K562 (cell line): ENCODE data around the gene ZER1. TPM values are rescaled to one million over a fixed set of nuclear protein-coding genes. Genes with fewer than 3 reads are reported as not detected.

Source experiments
- ATAC-seq: fragments of 200-7000 bp; cut with Tn5 transposase; 3 replicates; pipeline ENCODE4 v1.9.1; 2020; ENCODE audit warnings: moderate library complexity
- BruUV-seq: library from RNA; stranded (reverse); fragments of 400-500 nt; replicated peaks from 2 replicates; lab custom pipeline; 2021; lab: Mats Ljungman, UMichigan
- CTCF ChIA-PET: fragments of 300-600 bp; formaldehyde crosslinking; extraction: SDS; loops from one replicate; lab custom pipeline; 2021; ENCODE audit warnings: low intra/inter-chr PET ratio; lab: Yijun Ruan, JAX
- POLR2A ChIA-PET: fragments of 300-600, 350-650 bp; sonication (Branson Sonifier 250); formaldehyde crosslinking; extraction: SDS; loops from one replicate; lab custom pipeline; 2021; ENCODE audit warnings: antibody characterized with exemption, inconsistent platforms; lab: Yijun Ruan, JAX
- DNase-seq, 4 experiments: peaks; one replicate each; pipeline versions ENCODE4 v3.0.0 to v3.0.0-alpha.2; 2011 to 2018; ENCODE audit warnings: low spot score in 3 of 4, mixed read lengths in 3 of 4; ENCODE audit errors: extremely low read depth in 1 of 4
- FAIRE-seq: peaks from 2 replicates; lab custom pipeline; 2011; peaks lifted over from hg19 to GRCh38; lab: Jason Lieb, UNC
- H2AFZ ChIP-seq: 2 replicates; pipeline ENCODE4 v1.6.0; 2011; ENCODE audit warnings: low read depth, low read length, control low read depth, inconsistent platforms
- H3K27ac ChIP-seq: fragments of 200-600 bp; 3 replicates; pipeline ENCODE4 v1.8.0; 2011; ENCODE audit warnings: low read depth, mild to moderate bottlenecking, control low read depth, inconsistent platforms, low read length, moderate library complexity, mixed read lengths; ENCODE audit errors: extremely low read depth
- H3K27me3 ChIP-seq, 2 experiments: fragments of 300-600 bp in 1 of 2; 2 replicates in 1 of 2; 3 replicates in 1 of 2; pipeline versions ENCODE4 v1.6.0 to v1.8.0; 2011; ENCODE audit warnings: inconsistent platforms in 2 of 2, low read length in 2 of 2, mild to moderate bottlenecking in 1 of 2, mixed read lengths in 1 of 2, moderate library complexity in 1 of 2; ENCODE audit not compliant: control insufficient read depth in 2 of 2, insufficient read depth in 2 of 2
- H3K36me3 ChIP-seq: fragments of 300-600 bp; 3 replicates; pipeline ENCODE4 v1.8.0; 2011; ENCODE audit warnings: mild to moderate bottlenecking, low read length, inconsistent platforms; ENCODE audit not compliant: control insufficient read depth, insufficient read depth
- H3K4me1 ChIP-seq, 2 experiments: fragments of 200-600 bp in 1 of 2; replicated peaks in 1 of 2; 2 replicates in 1 of 2; 3 replicates in 1 of 2; pipeline versions ENCODE4 v1.5.1 to v1.8.0; 2011; ENCODE audit warnings: inconsistent platforms in 2 of 2, low read length in 2 of 2, mild to moderate bottlenecking in 1 of 2, mixed read lengths in 1 of 2, moderate library complexity in 1 of 2; ENCODE audit not compliant: control insufficient read depth in 2 of 2, insufficient read depth in 2 of 2
- H3K4me2 ChIP-seq: 2 replicates; pipeline ENCODE4 v1.6.1; 2011; ENCODE audit warnings: low read length, control low read depth, inconsistent platforms, mixed read lengths; ENCODE audit not compliant: insufficient read depth
- H3K4me3 ChIP-seq: fragments of 200-600 bp; sonication (generic), shearing (Covaris generic); 2 replicates; pipeline ENCODE4 v1.5.1; 2016; ENCODE audit warnings: control low read depth, inconsistent platforms
- H3K79me2 ChIP-seq: fragments of 200-600 bp; 3 replicates; pipeline ENCODE4 v1.8.0; 2011; ENCODE audit warnings: low read length, inconsistent platforms; ENCODE audit not compliant: control insufficient read depth, insufficient read depth
- H3K9ac ChIP-seq, 2 experiments: 2 replicates each; pipeline versions ENCODE4 v1.6.0 to v1.6.1; 2011; ENCODE audit warnings: low read depth in 2 of 2, low read length in 2 of 2, control low read depth in 1 of 2, inconsistent platforms in 1 of 2, mild to moderate bottlenecking in 1 of 2, mixed read lengths in 1 of 2; ENCODE audit not compliant: insufficient read depth in 1 of 2
- H3K9me1 ChIP-seq: one replicate; pipeline ENCODE4 v1.6.0; 2011; ENCODE audit warnings: inconsistent platforms, mild to moderate bottlenecking, low read length, moderate library complexity; ENCODE audit not compliant: control insufficient read depth, insufficient read depth
- H3K9me3 ChIP-seq: replicated peaks from 2 replicates; pipeline ENCODE4 v1.5.1; 2011; ENCODE audit warnings: low read depth, low read length, inconsistent platforms; ENCODE audit not compliant: control insufficient read depth, insufficient read depth
- H4K20me1 ChIP-seq: replicated peaks from 2 replicates; pipeline ENCODE4 v1.6.1; 2011; ENCODE audit warnings: low read length, inconsistent platforms, mixed read lengths; ENCODE audit not compliant: control insufficient read depth, insufficient read depth
- ARNT ChIP-seq, 2 experiments: fragments of 450-650 bp; IDR thresholded peaks; 2 replicates each; pipeline ENCODE4 v1.6.1; 2016; ENCODE audit warnings: mild to moderate bottlenecking in 1 of 2
- EWSR1 ChIP-seq: fragments of 450-650 bp; IDR thresholded peaks from 2 replicates; pipeline ENCODE4 v1.6.1; 2018; ENCODE audit warnings: borderline replicate concordance, mild to moderate bottlenecking, low read depth, moderate library complexity; ENCODE audit not compliant: partially characterized antibody
- FOXA1 ChIP-seq: fragments of 450-650 bp; IDR thresholded peaks from 2 replicates; pipeline ENCODE4 v1.6.1; 2016; ENCODE audit warnings: mild to moderate bottlenecking, borderline replicate concordance
- GTF2A2 ChIP-seq: IDR thresholded peaks from 2 replicates; pipeline ENCODE4 v1.6.1; 2016; ENCODE audit warnings: mild to moderate bottlenecking, missing genetic modification characterization, missing compliant biosample characterization
- MEF2A ChIP-seq: IDR thresholded peaks from 2 replicates; pipeline ENCODE4 v1.6.1; 2011; ENCODE audit warnings: low read depth, mild to moderate bottlenecking, low read length, moderate library complexity; ENCODE audit not compliant: control insufficient read depth
- POLR2G ChIP-seq: fragments of 200-400 bp; formaldehyde crosslinking; IDR thresholded peaks from 2 replicates; pipeline ENCODE4 v1.6.1; 2017; ENCODE audit warnings: low read depth, mild to moderate bottlenecking, antibody characterized with exemption, low read length, moderate library complexity
- RB1 ChIP-seq: fragments of 450-650 bp; IDR thresholded peaks from 2 replicates; pipeline ENCODE4 v1.6.1; 2017; ENCODE audit warnings: low read depth, mild to moderate bottlenecking
- RBFOX2 ChIP-seq: fragments of 200-400 bp; formaldehyde crosslinking; IDR thresholded peaks from 2 replicates; pipeline ENCODE4 v1.6.1; 2017; ENCODE audit warnings: low read depth, mild to moderate bottlenecking, low read length, moderate library complexity
- SRSF1 ChIP-seq: fragments of 200-400 bp; formaldehyde crosslinking; IDR thresholded peaks from 2 replicates; pipeline ENCODE4 v1.6.1; 2017; ENCODE audit warnings: mild to moderate bottlenecking, low read depth, low read length, moderate library complexity
- ZFP36 ChIP-seq: fragments of 150-350 bp; IDR thresholded peaks from 2 replicates; pipeline ENCODE4 v1.6.1; 2018; ENCODE audit warnings: low read length, low read depth; ENCODE audit not compliant: partially characterized antibody
- WGBS: fragments of 100-300 bp; shearing (Covaris generic); methylation state at CpG from one replicate; pipeline ENCODE4 v1.1.6; 2016; ENCODE audit warnings: low coverage, mixed read lengths; ENCODE audit not compliant: insufficient coverage; ENCODE audit errors: missing lambda C conversion rate; 5-methylcytosine and 5-hydroxymethylcytosine counted together
- in situ Hi-C: fragments of 300-500 bp; cut with MboI; formaldehyde crosslinking; loops from 4 replicates; pipeline ENCODE4 v1.15.0; 2018; ENCODE audit warnings: inconsistent platforms, mixed read lengths
- intact Hi-C: fragments of 100-400 bp; cut with micrococcal nuclease; formaldehyde crosslinking; loops from 2 replicates; pipeline ENCODE4 v1.14.2; 2022
- polyA plus RNA-seq, 8 experiments: library from polyadenylated mRNA; depleted of rRNA in 4 of 8; stranded (reverse) in 5 of 8; unstranded in 3 of 8; fragments of >200 nt; fragmentation: Nextera tagmentation in 2 of 8; fragmentation: Illumina TruSeq in 1 of 8; extraction: Ambion mirVana in 2 of 8; extraction: Trizol in 1 of 8; gene quantifications; 2 replicates each; pipeline versions ENCODE4 v1.2.1 to v1.2.3, GENCODE V29; 2011 to 2014; ENCODE audit warnings: inconsistent platforms in 1 of 8, missing spikeins in 1 of 8
- total RNA-seq, 7 experiments: library from RNA; depleted of rRNA in 6 of 7; stranded (reverse); fragments of >200 nt in 6 of 7; fragmentation: Illumina TruSeq in 2 of 7; extraction: Trizol in 2 of 7; gene quantifications; 2 replicates each; pipeline versions ENCODE4 v1.2.1 to v1.2.3, GENCODE V29; 2011 to 2021; ENCODE audit warnings: low replicate concordance in 1 of 7

Gene ZER1
- total and polyA plus RNA-seq, 9 of the 15 experiments (the other 6 are each of a cell fraction or from before 2014, with no cell fraction given): 0.07 to 10.7 (median 6.2) TPM

DNA sequence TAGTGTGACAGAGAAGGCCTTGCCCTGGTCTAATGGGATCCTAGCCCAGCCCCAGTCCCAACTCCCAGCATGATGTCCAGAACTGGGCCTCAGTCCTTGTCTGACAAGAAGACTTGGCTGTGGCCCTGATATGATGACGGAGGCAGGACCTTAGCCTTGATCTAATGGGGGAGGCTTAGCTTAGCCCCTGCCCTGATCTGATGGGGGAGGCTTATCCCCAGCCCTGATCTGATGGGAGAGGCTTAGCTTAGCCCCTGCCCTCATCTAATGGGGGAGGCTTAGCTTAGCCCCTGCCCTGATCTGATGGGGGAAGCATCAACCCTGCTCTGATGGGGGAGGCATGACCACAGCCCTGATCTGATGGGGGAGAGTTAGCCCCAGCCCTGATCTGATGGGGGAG, 65.7 kb downstream of the ZER1 start:
- ATAC-seq (no peak), FAIRE-seq (no peak), DNase-seq (no peak)
- Histone ChIP-seq H3K27me3 (no peaks in the 10 kb centered on the region), H4K20me1 (no peaks in the 10 kb centered on the region), H2AFZ (no peak overlapping the region), H3K9me1 (no peaks in the 10 kb centered on the region), H3K4me1 (peaks cover 9 to 43% of the 10 kb centered on the region in 2 experiments), H3K27ac (no peak overlapping the region), H3K4me3 (no peak overlapping the region), H3K36me3 (peaks cover 44% of the 10 kb centered on the region; the same call in 2 of the 3 replicates), H3K9me3 (no peaks in the 10 kb centered on the region), H3K4me2 (no peak overlapping the region), H3K79me2 (peaks cover 24% of the 10 kb centered on the region), H3K9ac (no peak overlapping the region)
- intact Hi-C loops: no loop called here
- BruUV-seq: no TSS peak
- in situ Hi-C loops: no loop called here
- 88% methylated on average over 1 of the region's 1 CpG for WGBS
- TF ChIP-seq RB1 (no peak), GTF2A2 (tag) (no peak), ZFP36 (peak; percentile 35)
- ChIA-PET POLR2A (interaction anchor here (0.6 to 1.1 kb wide), 3 partner anchors 9 to 17 kb away, joined by 3 to 5 read pairs (median 4); partner anchors contain the start of gene SET), CTCF (no interaction called here)

DNA sequence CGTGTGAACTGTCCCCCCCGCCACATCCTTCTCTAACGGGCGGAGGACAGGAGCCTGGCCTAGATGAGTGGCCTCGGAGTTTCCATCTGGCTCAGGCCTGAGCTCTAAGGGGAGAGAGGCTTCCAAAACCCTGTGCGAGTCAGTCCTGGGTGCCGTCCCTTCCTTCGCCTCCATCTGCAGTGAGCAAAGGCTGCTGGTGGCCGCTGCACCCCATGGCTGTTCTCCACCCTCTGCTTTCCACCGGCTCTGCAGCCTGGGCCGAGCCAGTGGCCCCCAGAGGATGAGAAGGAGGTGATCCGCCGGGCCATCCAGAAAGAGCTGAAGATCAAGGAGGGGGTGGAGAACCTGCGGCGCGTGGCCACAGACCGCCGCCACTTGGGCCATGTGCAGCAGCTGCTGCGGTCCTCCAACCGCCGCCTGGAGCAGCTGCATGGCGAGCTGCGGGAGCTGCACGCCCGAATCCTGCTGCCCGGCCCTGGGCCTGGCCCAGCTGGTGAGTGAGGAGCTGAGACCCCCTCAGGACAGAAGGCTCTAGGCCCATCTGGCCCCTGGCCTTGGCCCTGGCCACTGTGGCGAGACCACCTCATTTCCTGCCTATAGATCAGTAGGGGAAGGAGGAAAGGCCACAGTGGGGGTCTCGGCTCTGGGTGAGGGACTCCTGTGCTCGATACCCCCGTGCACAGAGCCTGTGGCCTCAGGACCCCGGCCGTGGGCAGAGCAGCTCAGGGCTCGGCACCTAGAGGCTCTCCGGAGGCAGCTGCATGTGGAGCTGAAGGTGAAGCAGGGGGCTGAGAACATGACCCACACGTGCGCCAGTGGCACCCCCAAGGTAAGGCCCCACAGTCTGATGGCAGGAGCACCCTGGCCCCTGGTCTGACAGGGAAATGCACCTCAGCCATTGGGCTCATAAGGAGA, 66.4 kb downstream of the ZER1 start:
- in situ Hi-C loops: no loop called here
- Histone ChIP-seq H3K9me1 (no peaks in the 10 kb centered on the region), H3K4me1 (peaks cover 9 to 43% of the 10 kb centered on the region in 2 experiments), H4K20me1 (no peaks in the 10 kb centered on the region), H3K36me3 (peaks cover 41% of the 10 kb centered on the region; the same call in 2 of the 3 replicates), H3K79me2 (peaks cover 24% of the 10 kb centered on the region), H3K27ac (no peak overlapping the region), H2AFZ (no peak overlapping the region), H3K4me2 (no peak overlapping the region), H3K27me3 (no peaks in the 10 kb centered on the region), H3K9ac (peak overlapping the region in 1 of 2 experiments; percentile 61; a peak in 2 of 4 replicates), H3K4me3 (no peak overlapping the region), H3K9me3 (no peaks in the 10 kb centered on the region)
- intact Hi-C loops: no loop called here
- WGBS: 94% methylated on average over 32 of the region's 36 CpGs
- DNase-seq (no peak), ATAC-seq (no peak), FAIRE-seq (no peak)
- ChIA-PET POLR2A (interaction anchor here (0.5 to 2.3 kb wide), 6 partner anchors 8 to 299 kb away, joined by 3 to 9 read pairs (median 4); partner anchors contain the start of gene SET), CTCF (no interaction called here)
- no TSS peak for BruUV-seq
- no peak for TF ChIP-seq EWSR1
- peak; percentile 36; the same call in 1 of the 2 replicates for TF ChIP-seq RBFOX2
- no peak for TF ChIP-seq SRSF1
- TF ChIP-seq MEF2A: no peak
- no peak for TF ChIP-seq ARNT (IDR thresholded peaks at IDR 0.05)
- TF ChIP-seq FOXA1: no peak
- peak; percentile 53 for TF ChIP-seq POLR2G
